Osteoblast (primary cell): Measurements from ENCODE around the gene SLC38A5. TPM values are rescaled to one million over a fixed set of nuclear protein-coding genes. Genes with fewer than 3 reads are reported as not detected.
A peak's percentile ranks its signal among the peaks of the same experiment; 100 is the strongest.

Experiments
- DNase-seq: peaks from one replicate; pipeline ENCODE4 v3.0.0; 2011; ENCODE audit warnings: low spot score, mixed read lengths; ENCODE audit not compliant: insufficient read length; ENCODE audit errors: missing footprints
- H2AFZ ChIP-seq: 2 replicates; pipeline ENCODE4 v1.6.0; 2011; ENCODE audit warnings: mild to moderate bottlenecking, low read length
- H3K27ac ChIP-seq: 2 replicates; pipeline ENCODE4 v1.5.1; 2011; ENCODE audit warnings: mild to moderate bottlenecking, low read depth, low read length, moderate library complexity
- H3K27me3 ChIP-seq: 2 replicates; pipeline ENCODE4 v1.6.0; 2012; ENCODE audit warnings: mild to moderate bottlenecking, control low read depth, inconsistent platforms, low read length, moderate library complexity; ENCODE audit not compliant: insufficient read depth
- H3K36me3 ChIP-seq: 2 replicates; pipeline ENCODE4 v1.5.1; 2011; ENCODE audit warnings: mild to moderate bottlenecking, low read length, control low read depth, moderate library complexity; ENCODE audit not compliant: insufficient read depth
- H3K4me1 ChIP-seq: 2 replicates; pipeline ENCODE4 v1.5.1; 2011; ENCODE audit warnings: mild to moderate bottlenecking, low read length, control low read depth, moderate library complexity; ENCODE audit not compliant: insufficient read depth
- H3K4me2 ChIP-seq: 2 replicates; pipeline ENCODE4 v1.6.0; 2011; ENCODE audit warnings: mild to moderate bottlenecking, low read length; ENCODE audit not compliant: insufficient read depth
- H3K4me3 ChIP-seq: fragments of 200-600 bp; sonication (generic); 3 replicates; pipeline ENCODE4 v1.5.1; 2012; ENCODE audit warnings: mild to moderate bottlenecking, low read length, inconsistent platforms; ENCODE audit not compliant: insufficient read depth
- H3K79me2 ChIP-seq: 2 replicates; pipeline ENCODE4 v1.6.0; 2012; ENCODE audit warnings: mild to moderate bottlenecking, low read length, control low read depth, inconsistent platforms; ENCODE audit not compliant: insufficient read depth
- H3K9me3 ChIP-seq: 2 replicates; pipeline ENCODE4 v1.5.1; 2011; ENCODE audit warnings: low read depth, low read length, control low read depth
- H4K20me1 ChIP-seq: 2 replicates; pipeline ENCODE4 v1.6.0; 2012; ENCODE audit warnings: mild to moderate bottlenecking, low read length, control low read depth; ENCODE audit not compliant: insufficient read depth
- total RNA-seq: library from RNA; depleted of rRNA; stranded (reverse); fragments of >200 nt; gene quantifications from 2 replicates; pipeline ENCODE4 v1.2.3, GENCODE V29; 2012
- TF ChIP-seq, protein P1 (sequence below): IDR thresholded peaks from 2 replicates; pipeline ENCODE4 v1.5.1; 2011; ENCODE audit warnings: mild to moderate bottlenecking, low read depth, low read length, moderate library complexity; ENCODE audit errors: extremely low read depth

Gene SLC38A5
- total RNA-seq, 1 donor: 52.8 TPM

DNA sequence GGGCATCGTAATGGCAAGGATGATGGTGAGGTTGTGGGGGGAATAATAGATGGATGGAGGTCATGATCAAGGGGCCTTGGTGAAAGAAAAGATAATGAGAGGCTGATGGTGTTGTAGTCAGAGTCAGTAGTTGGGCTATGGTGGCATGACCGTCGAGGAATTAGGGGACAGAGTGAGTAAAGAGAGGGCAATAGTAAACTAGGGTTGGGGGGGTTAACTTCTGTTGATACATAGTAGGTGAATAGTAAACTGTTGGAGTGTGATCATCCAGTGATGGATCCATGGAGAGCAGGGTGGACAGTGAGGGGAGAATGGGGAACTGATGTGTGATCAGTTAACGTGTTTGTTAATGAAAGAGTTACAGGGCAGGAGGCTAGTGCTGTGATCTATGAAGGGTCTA is 6.9 kb upstream of the SLC38A5 start:
- H3K36me3 ChIP-seq: peaks cover 14% of the 10 kb centered on the region
- H3K9me3 ChIP-seq: no peaks in the 10 kb centered on the region
- no peaks in the 10 kb centered on the region for H3K27me3 ChIP-seq
- no peak overlapping the region for H2AFZ ChIP-seq
- H3K4me3 ChIP-seq: peak overlapping the region; percentile 90
- no peaks in the 10 kb centered on the region for H4K20me1 ChIP-seq
- TF ChIP-seq, protein P1, sequence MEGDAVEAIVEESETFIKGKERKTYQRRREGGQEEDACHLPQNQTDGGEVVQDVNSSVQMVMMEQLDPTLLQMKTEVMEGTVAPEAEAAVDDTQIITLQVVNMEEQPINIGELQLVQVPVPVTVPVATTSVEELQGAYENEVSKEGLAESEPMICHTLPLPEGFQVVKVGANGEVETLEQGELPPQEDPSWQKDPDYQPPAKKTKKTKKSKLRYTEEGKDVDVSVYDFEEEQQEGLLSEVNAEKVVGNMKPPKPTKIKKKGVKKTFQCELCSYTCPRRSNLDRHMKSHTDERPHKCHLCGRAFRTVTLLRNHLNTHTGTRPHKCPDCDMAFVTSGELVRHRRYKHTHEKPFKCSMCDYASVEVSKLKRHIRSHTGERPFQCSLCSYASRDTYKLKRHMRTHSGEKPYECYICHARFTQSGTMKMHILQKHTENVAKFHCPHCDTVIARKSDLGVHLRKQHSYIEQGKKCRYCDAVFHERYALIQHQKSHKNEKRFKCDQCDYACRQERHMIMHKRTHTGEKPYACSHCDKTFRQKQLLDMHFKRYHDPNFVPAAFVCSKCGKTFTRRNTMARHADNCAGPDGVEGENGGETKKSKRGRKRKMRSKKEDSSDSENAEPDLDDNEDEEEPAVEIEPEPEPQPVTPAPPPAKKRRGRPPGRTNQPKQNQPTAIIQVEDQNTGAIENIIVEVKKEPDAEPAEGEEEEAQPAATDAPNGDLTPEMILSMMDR: no peak
- H3K4me1 ChIP-seq: peaks cover 4% of the 10 kb centered on the region
- H3K27ac ChIP-seq: peak overlapping the region; percentile 67
- DNase-seq: no peak
- H3K79me2 ChIP-seq: peaks cover 55% of the 10 kb centered on the region
- H3K4me2 ChIP-seq: peak overlapping the region; percentile 91

DNA sequence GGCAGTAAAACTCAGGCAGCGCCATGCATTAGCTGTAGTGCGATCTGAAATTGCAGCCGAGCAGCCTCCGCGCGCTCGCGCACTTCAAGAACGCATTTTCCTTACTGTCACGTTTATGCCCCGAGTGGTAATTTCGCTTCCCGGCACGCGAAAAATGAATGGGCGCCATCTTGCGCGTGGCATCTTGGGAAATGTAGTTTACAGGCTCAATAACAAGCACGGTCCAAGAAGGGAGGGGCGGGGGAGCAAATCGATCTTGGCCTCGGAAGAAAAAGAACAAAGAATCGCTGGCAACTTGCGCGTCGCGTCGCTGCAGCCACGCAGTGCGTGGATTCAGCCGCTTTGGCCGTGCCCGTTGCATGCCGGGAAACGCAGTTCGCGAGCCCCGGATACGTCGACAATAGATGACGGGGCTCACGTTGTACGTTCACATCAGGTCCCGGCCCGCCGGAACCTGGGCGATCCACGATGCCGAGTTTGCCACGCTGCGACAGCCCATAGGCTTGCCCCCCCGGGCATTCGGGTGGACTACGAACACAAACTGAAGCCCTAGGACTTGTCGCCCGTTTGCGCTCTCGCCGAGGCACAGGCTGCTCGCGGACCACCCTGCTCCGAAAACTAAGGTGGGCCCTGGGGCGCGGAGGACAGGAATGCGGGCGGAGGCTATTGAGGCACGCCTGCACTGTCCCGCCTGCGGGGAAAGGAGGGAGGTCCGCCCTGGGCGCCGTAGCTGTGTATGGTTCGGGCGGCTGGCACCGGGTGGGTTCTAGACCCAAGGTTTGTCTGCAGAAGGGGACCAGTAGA is 5.9 kb upstream of the SLC38A5 start, which contains the start of gene FTSJ1:
Gene FTSJ1, plus strand, starts transcription at position 426 of the 804 bp plus-strand sequence. CDS start 1,849 bp downstream, outside the sequence.
- H4K20me1 ChIP-seq: no peaks in the 10 kb centered on the region
- H3K79me2 ChIP-seq: peaks cover 55% of the 10 kb centered on the region
- TF ChIP-seq, protein P1: no peak
- peak within 1 kb of the TSS; percentile 67 for H3K27ac ChIP-seq
- no peaks in the 10 kb centered on the region for H3K27me3 ChIP-seq
- peaks cover 4% of the 10 kb centered on the region for H3K4me1 ChIP-seq
- peak within 1 kb of the TSS; percentile 68 for H2AFZ ChIP-seq
- H3K36me3 ChIP-seq: peaks cover 6% of the 10 kb centered on the region
- H3K4me2 ChIP-seq: peak within 1 kb of the TSS; percentile 91
- peak; percentile 95 for DNase-seq
- peak within 1 kb of the TSS; percentile 90 for H3K4me3 ChIP-seq
- no peaks in the 10 kb centered on the region for H3K9me3 ChIP-seq

DNA sequence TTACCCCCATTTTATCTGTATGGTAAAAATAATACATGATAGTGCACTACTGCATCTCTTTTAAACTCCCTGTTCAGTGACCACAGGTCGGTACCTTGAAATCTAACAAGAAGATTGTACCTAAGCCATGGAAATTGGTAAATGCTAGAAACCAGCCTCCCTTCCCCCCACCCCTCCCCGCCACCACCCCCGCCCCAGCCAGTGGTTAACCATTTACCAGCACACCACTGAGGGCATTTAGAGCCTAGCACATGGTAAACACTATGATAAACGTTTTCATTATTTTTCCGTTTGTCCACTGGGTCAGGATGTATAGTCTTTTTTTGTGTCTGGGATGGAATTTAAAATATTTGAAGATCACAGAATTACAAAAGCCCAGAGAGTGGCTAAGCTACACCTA is 5.2 kb upstream of the SLC38A5 start:
- Histone ChIP-seq H3K4me2 (peak overlapping the region; percentile 91), H3K9me3 (no peaks in the 10 kb centered on the region), H2AFZ (peak overlapping the region; percentile 40), H3K27me3 (no peaks in the 10 kb centered on the region), H3K4me3 (peak overlapping the region; percentile 90), H3K36me3 (peaks cover 5% of the 10 kb centered on the region), H4K20me1 (no peaks in the 10 kb centered on the region), H3K79me2 (peaks cover 52% of the 10 kb centered on the region), H3K4me1 (peaks cover 4% of the 10 kb centered on the region), H3K27ac (peak overlapping the region; percentile 67)
- TF ChIP-seq, protein P1: no peak
- DNase-seq: no peak

DNA sequence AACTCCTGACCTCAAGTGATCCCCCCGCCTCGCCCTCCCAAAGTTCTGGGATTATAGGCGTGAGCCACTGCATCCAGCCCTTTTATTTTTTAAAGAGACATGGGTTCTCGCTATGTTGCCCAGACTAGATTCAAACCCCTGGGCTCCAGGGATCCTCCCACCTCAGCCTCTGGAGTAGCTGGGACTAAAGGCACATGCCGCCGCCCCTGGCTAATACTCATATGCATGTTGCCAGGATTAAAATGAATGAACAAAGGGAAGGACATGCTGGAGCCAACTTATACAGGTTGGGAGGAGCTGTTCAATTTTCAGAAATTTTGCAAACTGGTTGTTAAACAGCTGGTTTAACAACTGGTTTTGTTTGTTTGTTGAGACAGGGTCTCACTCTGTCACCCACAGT is 4.5 kb upstream of the SLC38A5 start:
- Histone ChIP-seq H3K27ac (no peak overlapping the region), H2AFZ (no peak overlapping the region), H3K27me3 (no peaks in the 10 kb centered on the region), H3K4me2 (peak overlapping the region; percentile 91), H3K4me3 (peak overlapping the region; percentile 90), H3K36me3 (peaks cover 5% of the 10 kb centered on the region), H3K79me2 (peaks cover 48% of the 10 kb centered on the region), H3K9me3 (no peaks in the 10 kb centered on the region), H3K4me1 (peaks cover 4% of the 10 kb centered on the region), H4K20me1 (no peaks in the 10 kb centered on the region)
- no peak for DNase-seq
- TF ChIP-seq, protein P1: no peak
